Pulmonary artery endothelial cell (primary cell): ENCODE data around the gene TMEM132D. TPM values are rescaled to one million over a fixed set of nuclear protein-coding genes. Genes with fewer than 3 reads are reported as not detected.

Source experiments
- DNase-seq: peaks from one replicate; pipeline ENCODE4 v3.0.0-alpha.2; 2011; ENCODE audit warnings: low read depth, low spot score
- total RNA-seq: library from RNA; depleted of rRNA; stranded (reverse); fragments of >200 nt; gene quantifications from 2 replicates; pipeline ENCODE4 v1.2.3, GENCODE V29; 2014

Gene TMEM132D
- total RNA-seq, 1 donor from 2014 or later, result not detected

- DNase-seq, result no peak
Observed at GRCh38 chr12:129873111-129873832, 30.6 kb downstream of the TMEM132D start.

GRCh38 chr12:129871991-129872972 is 31.5 kb downstream of the TMEM132D start:
- no peak for DNase-seq

- DNase-seq, result no peak
Observed at GRCh38 chr12:129870796-129871195, 33.0 kb downstream of the TMEM132D start.

GRCh38 chr12:129870136-129870535 is 33.7 kb downstream of the TMEM132D start:
- no peak for DNase-seq

- no peak for DNase-seq
Observed at GRCh38 chr12:129868575-129868974, 35.2 kb downstream of the TMEM132D start.

GRCh38 chr12:129863938-129864337 is 39.9 kb downstream of the TMEM132D start:
- no peak for DNase-seq

GRCh38 chr12:129862561-129863175 is 41.2 kb downstream of the TMEM132D start:
- no peak for DNase-seq

- no peak for DNase-seq
Observed at GRCh38 chr12:129861951-129862350, 41.9 kb downstream of the TMEM132D start.

- DNase-seq, result no peak
Observed at GRCh38 chr12:129854591-129854990, 49.2 kb downstream of the TMEM132D start.

- DNase-seq, result no peak
Observed at GRCh38 chr12:129851296-129851695, 52.5 kb downstream of the TMEM132D start.

- no peak for DNase-seq
Observed at GRCh38 chr12:129848876-129849275, 54.9 kb downstream of the TMEM132D start.

- no peak for DNase-seq
Observed at GRCh38 chr12:129847063-129847462, 56.8 kb downstream of the TMEM132D start.

GRCh38 chr12:129844662-129845220 is 59.1 kb downstream of the TMEM132D start:
- DNase-seq, result no peak

GRCh38 chr12:129841251-129841650 is 62.6 kb downstream of the TMEM132D start:
- no peak for DNase-seq

GRCh38 chr12:129840145-129840884 is 63.5 kb downstream of the TMEM132D start:
- no peak for DNase-seq

GRCh38 chr12:129839679-129840078 is 64.1 kb downstream of the TMEM132D start:
- no peak for DNase-seq

GRCh38 chr12:129831294-129831693 is 72.5 kb downstream of the TMEM132D start:
- no peak for DNase-seq

GRCh38 chr12:129830796-129831195 is 73.0 kb downstream of the TMEM132D start:
- no peak for DNase-seq

GRCh38 chr12:129827866-129828384 is 75.9 kb downstream of the TMEM132D start:
- DNase-seq, result no peak

- DNase-seq, result no peak
Observed at GRCh38 chr12:129827102-129827865, 76.5 kb downstream of the TMEM132D start.
